ENCODE data around the gene MGAT4B.

MGAT4B gene

DNA sequence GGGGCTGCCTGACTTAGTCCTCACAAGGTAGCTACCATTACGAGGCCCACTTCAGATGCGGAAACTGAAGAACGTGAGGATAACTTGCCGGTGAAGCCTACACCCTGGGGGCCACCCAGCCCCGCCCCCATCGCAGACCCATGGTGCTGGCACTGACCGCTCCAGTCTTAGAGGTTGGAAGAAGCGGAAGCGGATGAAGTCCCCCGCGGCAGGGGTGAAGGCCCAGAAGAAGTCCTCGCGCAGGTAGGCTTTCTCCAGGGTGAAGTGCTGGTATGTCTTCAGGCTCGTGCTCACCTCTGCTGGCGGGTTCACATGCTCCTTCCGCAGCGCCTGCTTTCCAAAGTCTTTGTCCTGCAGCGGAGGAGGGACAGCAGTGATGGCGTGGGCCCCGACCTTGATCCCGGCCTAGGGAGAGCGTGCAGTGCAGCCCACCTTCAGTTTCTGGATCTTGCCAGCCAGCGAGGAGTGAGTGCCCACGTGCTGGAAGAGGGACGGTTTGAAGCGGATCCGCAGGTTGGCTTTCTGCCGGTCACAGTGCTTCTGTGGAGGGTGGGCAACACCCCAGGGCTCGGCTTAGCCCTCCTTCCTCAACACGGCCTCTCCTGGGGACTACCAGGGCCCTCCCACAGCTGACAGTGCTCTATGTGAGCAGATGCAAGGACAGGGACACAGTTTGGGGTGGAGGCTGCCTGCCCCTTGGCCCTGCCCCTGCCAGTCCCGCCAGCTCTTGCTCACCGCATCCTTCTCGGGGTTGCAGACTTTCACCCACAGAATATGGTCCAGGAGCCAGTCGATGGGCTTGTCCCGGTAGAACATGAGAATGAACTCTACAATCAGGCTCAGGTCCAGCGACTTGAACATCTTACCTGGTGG is 7.7 kb downstream of the MGAT4B start:
- no peak for DNase-seq
- 98% methylated on average over 33 of the region's 36 CpGs for WGBS (ENCODE audit: insufficient coverage)
- POLR2A ChIA-PET, result interaction anchor here (0.7 kb wide), 1 partner anchor 26 kb away, joined by 3 read pairs; no protein-coding TSS in a partner anchor
- Histone ChIP-seq H3K36me3 (ENCODE audit: control insufficient read depth in 4 of 4, insufficient read depth in 4 of 4, low read length in 3 of 4) (peaks cover 11 to 49% (median 38%) of the 10 kb centered on the region in 4 experiments), H3K4me1 (ENCODE audit: control extremely low read depth in 1 of 4, control insufficient read depth in 4 of 4, insufficient read depth in 4 of 4, low read length in 3 of 4) (peaks cover 5 to 55% (median 50%) of the 10 kb centered on the region in 4 experiments), H3K4me3 (ENCODE audit: control insufficient read depth in 1 of 7, extremely low read depth in 1 of 7, insufficient read depth in 4 of 7, low read depth in 2 of 7, low read length in 6 of 7) (no peak overlapping the region), H3K27ac (ENCODE audit: insufficient read depth in 1 of 2, low read depth in 1 of 2, low read length in 2 of 2, poor library complexity in 1 of 2, severe bottlenecking in 2 of 2) (no peak overlapping the region), H3K27me3 (replicated peaks in 2 of 5; ENCODE audit: control insufficient read depth in 4 of 5, insufficient read depth in 5 of 5, low read length in 4 of 5) (no peaks in the 10 kb centered on the region), H3K9me3 (ENCODE audit: control extremely low read depth in 1 of 5, control insufficient read depth in 4 of 5, insufficient read depth in 2 of 5, low read depth in 1 of 5, low read length in 4 of 5) (no peaks in the 10 kb centered on the region)
- CTCF ChIA-PET, result interaction anchor here (1.1 to 8.3 kb wide), 7 partner anchors 11 to 62 kb away, joined by 3 to 211 read pairs (median 5); no protein-coding TSS in a partner anchor

DNA sequence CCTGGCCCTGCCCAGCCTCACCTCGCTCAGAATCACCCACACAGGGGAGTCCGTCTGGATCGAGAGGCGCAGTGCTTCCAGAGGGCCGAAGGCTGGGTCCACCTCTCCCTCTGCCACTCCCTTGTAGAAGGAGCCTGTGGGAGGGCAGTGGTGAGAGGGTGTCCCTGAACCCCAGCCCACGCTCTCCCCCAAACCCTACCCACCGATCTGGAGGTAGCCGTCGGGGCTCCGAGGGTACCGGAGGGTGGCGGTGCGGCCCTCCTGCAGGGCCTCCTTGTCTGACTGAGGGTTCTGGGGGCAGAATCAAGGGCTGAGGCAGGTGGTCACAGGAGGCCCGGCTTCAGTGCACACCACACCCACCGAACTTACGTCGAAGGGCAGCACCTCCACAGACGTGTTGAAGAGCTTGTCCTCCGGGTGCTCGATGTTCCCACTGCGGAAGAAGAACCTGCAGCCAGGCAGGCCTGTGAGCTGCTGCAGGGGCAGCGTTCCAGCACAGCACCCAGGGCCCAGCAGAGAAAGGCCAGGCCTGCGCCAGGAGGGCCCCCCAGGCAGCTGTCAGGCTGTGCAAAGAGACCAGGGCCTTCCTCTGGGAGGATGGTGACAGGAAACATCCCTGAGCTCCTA is 8.4 kb downstream of the MGAT4B start:
- Histone ChIP-seq H3K9me3 (ENCODE audit: control extremely low read depth in 1 of 5, control insufficient read depth in 4 of 5, insufficient read depth in 2 of 5, low read depth in 1 of 5, low read length in 4 of 5) (no peaks in the 10 kb centered on the region), H3K4me3 (ENCODE audit: control insufficient read depth in 1 of 7, extremely low read depth in 1 of 7, insufficient read depth in 4 of 7, low read depth in 2 of 7, low read length in 6 of 7) (no peak overlapping the region), H3K4me1 (ENCODE audit: control extremely low read depth in 1 of 4, control insufficient read depth in 4 of 4, insufficient read depth in 4 of 4, low read length in 3 of 4) (peaks cover 5 to 55% (median 50%) of the 10 kb centered on the region in 4 experiments), H3K27ac (ENCODE audit: insufficient read depth in 1 of 2, low read depth in 1 of 2, low read length in 2 of 2, poor library complexity in 1 of 2, severe bottlenecking in 2 of 2) (no peak overlapping the region), H3K27me3 (replicated peaks in 2 of 5; ENCODE audit: control insufficient read depth in 4 of 5, insufficient read depth in 5 of 5, low read length in 4 of 5) (no peaks in the 10 kb centered on the region), H3K36me3 (ENCODE audit: control insufficient read depth in 4 of 4, insufficient read depth in 4 of 4, low read length in 3 of 4) (peaks cover 11 to 49% (median 38%) of the 10 kb centered on the region in 4 experiments)
- POLR2A ChIA-PET, result interaction anchor here (0.7 kb wide), 1 partner anchor 27 kb away, joined by 3 read pairs; no protein-coding TSS in a partner anchor
- DNase-seq, result no peak
- WGBS (ENCODE audit: insufficient coverage), result 95% methylated on average over 18 of the region's 23 CpGs
- CTCF ChIA-PET, result interaction anchor here (1.0 to 8.3 kb wide), 9 partner anchors 10 to 159 kb away, joined by 3 to 211 read pairs (median 3); no protein-coding TSS in a partner anchor

DNA sequence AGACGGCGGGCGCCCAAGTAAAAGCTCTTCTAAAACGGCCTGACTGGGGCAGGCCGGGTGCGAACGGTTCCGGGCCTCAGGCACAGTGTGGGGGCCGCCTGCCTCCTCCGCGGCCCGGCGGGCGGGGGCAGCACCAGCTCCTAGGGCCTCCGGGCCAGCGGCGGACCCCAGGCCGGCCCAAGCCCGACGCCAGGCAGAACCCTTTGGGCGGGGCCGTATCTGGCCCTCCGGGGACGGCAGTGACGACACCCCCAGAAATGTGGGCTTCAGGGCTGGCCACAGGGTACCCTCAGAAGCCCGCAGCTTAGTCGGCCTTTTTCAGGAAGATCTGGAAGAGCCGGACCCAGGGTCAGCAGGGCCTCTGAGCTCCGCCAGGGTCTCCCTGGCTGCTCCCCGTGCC is 8.9 kb downstream of the MGAT4B start:
- H3K4me1 ChIP-seq (ENCODE audit: control extremely low read depth in 1 of 4, control insufficient read depth in 4 of 4, insufficient read depth in 4 of 4, low read length in 3 of 4), result peaks cover 5 to 55% (median 50%) of the 10 kb centered on the region in 4 experiments

DNA sequence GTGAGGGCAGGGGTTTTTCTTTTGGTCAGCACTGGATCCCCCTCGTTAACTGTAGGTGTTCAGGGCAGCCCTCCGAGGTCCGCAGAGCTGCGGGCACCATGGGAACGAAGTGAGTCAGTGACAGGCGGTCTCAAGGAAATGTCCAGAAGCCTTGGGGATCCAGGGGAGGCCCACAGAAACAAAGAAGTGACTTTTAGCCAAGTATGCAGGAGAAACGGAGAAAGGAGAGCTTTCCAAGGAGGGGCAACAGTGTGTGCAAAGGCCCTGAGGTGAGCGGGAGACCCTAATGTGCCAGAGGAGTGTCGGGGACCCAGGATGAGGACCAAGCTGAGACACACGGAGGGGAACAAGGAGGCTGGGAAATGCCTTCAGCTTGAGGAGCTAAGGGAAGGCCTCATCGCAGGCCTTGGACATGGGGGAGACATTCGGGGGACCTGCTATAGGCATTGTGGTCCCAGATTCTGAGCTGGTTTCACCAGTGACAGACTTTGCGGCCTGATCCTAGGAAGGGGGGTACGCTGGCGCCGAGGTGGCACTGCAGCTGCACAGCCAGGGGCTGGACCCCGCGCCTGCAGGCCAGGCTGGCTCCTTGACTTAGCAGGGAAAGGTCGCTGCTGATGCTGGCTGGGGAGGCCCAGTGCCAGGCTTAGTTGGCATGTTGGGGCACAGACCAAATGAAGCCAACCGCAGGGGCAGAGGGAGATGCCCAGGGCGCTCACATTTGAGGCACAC is 9.6 kb downstream of the MGAT4B start:
- CTCF ChIA-PET, result interaction anchor here (0.8 to 8.3 kb wide), 16 partner anchors 9 to 157 kb away, joined by 3 to 211 read pairs (median 4); no protein-coding TSS in a partner anchor
- Histone ChIP-seq H3K4me1 (ENCODE audit: control extremely low read depth in 1 of 4, control insufficient read depth in 4 of 4, insufficient read depth in 4 of 4, low read length in 3 of 4) (peaks cover 5 to 55% (median 50%) of the 10 kb centered on the region in 4 experiments), H3K27me3 (replicated peaks in 2 of 5; ENCODE audit: control insufficient read depth in 4 of 5, insufficient read depth in 5 of 5, low read length in 4 of 5) (no peaks in the 10 kb centered on the region), H3K9me3 (ENCODE audit: control extremely low read depth in 1 of 5, control insufficient read depth in 4 of 5, insufficient read depth in 2 of 5, low read depth in 1 of 5, low read length in 4 of 5) (no peaks in the 10 kb centered on the region), H3K4me3 (ENCODE audit: control insufficient read depth in 1 of 7, extremely low read depth in 1 of 7, insufficient read depth in 4 of 7, low read depth in 2 of 7, low read length in 6 of 7) (peak overlapping the region in 5 of 7 experiments; percentile 61 to 76 (median 72)), H3K27ac (ENCODE audit: insufficient read depth in 1 of 2, low read depth in 1 of 2, low read length in 2 of 2, poor library complexity in 1 of 2, severe bottlenecking in 2 of 2) (peak overlapping the region in 1 of 2 experiments; percentile 34), H3K36me3 (ENCODE audit: control insufficient read depth in 4 of 4, insufficient read depth in 4 of 4, low read length in 3 of 4) (peaks cover 11 to 45% (median 36%) of the 10 kb centered on the region in 4 experiments)
- 95% methylated on average over 21 of the region's 21 CpGs for WGBS (ENCODE audit: insufficient coverage)
- POLR2A ChIA-PET, result interaction anchor here (0.7 to 1.1 kb wide), 3 partner anchors 9 to 40 kb away, joined by 3 read pairs; no protein-coding TSS in a partner anchor
- no peak for DNase-seq

More for the DNA sequence above, 8.9 kb downstream of the MGAT4B start:
- 96% methylated on average over 26 of the region's 30 CpGs for WGBS (ENCODE audit: insufficient coverage)
- H3K9me3 ChIP-seq (ENCODE audit: control extremely low read depth in 1 of 5, control insufficient read depth in 4 of 5, insufficient read depth in 2 of 5, low read depth in 1 of 5, low read length in 4 of 5), result no peaks in the 10 kb centered on the region
- H3K4me3 ChIP-seq (ENCODE audit: control insufficient read depth in 1 of 7, extremely low read depth in 1 of 7, insufficient read depth in 4 of 7, low read depth in 2 of 7, low read length in 6 of 7), result no peak overlapping the region
- H3K27ac ChIP-seq (ENCODE audit: insufficient read depth in 1 of 2, low read depth in 1 of 2, low read length in 2 of 2, poor library complexity in 1 of 2, severe bottlenecking in 2 of 2), result no peak overlapping the region
- ChIA-PET POLR2A (interaction anchor here (1.1 kb wide), 1 partner anchor 39 kb away, joined by 3 read pairs; no protein-coding TSS in a partner anchor), CTCF (interaction anchor here (1.0 to 8.3 kb wide), 13 partner anchors 10 to 158 kb away, joined by 3 to 211 read pairs (median 4); no protein-coding TSS in a partner anchor)
- no peak for DNase-seq
- H3K36me3 ChIP-seq (ENCODE audit: control insufficient read depth in 4 of 4, insufficient read depth in 4 of 4, low read length in 3 of 4), result peaks cover 11 to 47% (median 38%) of the 10 kb centered on the region in 4 experiments
- H3K27me3 ChIP-seq (replicated peaks in 2 of 5; ENCODE audit: control insufficient read depth in 4 of 5, insufficient read depth in 5 of 5, low read length in 4 of 5), result no peaks in the 10 kb centered on the region

DNA sequence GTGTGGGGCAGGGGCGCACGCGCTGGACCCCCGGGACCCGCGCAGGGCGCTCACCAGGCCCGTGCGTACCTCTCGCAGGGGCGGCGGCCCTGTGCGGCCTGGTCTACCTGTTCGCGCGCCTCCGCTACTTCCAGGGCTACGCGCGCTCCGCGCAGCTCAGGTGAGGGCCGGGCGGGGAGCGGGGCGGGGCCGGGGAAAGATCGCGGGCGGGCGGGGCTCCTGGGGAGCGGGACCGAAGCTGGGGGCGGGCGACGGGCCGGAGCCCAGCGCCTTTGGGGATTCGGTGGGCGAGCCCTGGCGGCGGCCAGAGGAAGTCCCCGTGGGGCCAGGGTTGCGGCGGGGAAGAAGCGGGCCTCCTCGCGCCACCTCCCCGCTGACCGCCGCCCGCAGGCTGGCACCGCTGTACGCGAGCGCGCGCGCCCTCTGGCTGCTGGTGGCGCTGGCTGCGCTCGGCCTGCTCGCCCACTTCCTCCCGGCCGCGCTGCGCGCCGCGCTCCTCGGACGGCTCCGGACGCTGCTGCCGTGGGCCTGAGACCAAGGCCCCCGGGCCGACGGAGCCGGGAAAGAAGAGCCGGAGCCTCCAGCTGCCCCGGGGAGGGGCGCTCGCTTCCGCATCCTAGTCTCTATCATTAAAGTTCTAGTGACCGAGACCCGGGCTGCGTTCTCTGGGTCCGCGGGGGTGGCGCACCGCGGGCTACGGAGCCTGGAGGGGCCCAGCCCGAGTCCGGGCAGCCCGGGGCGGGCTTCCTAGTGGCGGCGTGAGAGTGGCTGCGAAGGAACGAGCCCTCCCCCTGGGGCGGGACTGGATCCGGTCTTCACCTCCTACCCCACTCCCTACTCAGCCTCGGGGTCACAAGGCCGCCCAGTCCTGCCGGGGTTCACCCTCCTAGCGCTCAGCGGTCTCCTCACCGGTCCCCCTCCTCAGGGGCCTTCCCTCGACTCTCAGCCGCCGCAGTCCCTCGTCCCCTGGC is 10.5 kb downstream of the MGAT4B start:
- peak; percentile 69 to 89 (median 76) for DNase-seq
- Histone ChIP-seq H3K27ac (ENCODE audit: insufficient read depth in 1 of 2, low read depth in 1 of 2, low read length in 2 of 2, poor library complexity in 1 of 2, severe bottlenecking in 2 of 2) (peak overlapping the region in 1 of 2 experiments; percentile 34), H3K27me3 (replicated peaks in 2 of 5; ENCODE audit: control insufficient read depth in 4 of 5, insufficient read depth in 5 of 5, low read length in 4 of 5) (no peaks in the 10 kb centered on the region), H3K4me1 (ENCODE audit: control extremely low read depth in 1 of 4, control insufficient read depth in 4 of 4, insufficient read depth in 4 of 4, low read length in 3 of 4) (peaks cover 5 to 56% (median 54%) of the 10 kb centered on the region in 4 experiments), H3K36me3 (ENCODE audit: control insufficient read depth in 4 of 4, insufficient read depth in 4 of 4, low read length in 3 of 4) (peaks cover 11 to 42% (median 35%) of the 10 kb centered on the region in 4 experiments), H3K9me3 (ENCODE audit: control extremely low read depth in 1 of 5, control insufficient read depth in 4 of 5, insufficient read depth in 2 of 5, low read depth in 1 of 5, low read length in 4 of 5) (no peaks in the 10 kb centered on the region), H3K4me3 (ENCODE audit: control insufficient read depth in 1 of 7, extremely low read depth in 1 of 7, insufficient read depth in 4 of 7, low read depth in 2 of 7, low read length in 6 of 7) (peak overlapping the region; percentile 28 to 76 (median 66))
- ChIA-PET CTCF (interaction anchor here (1.0 to 8.3 kb wide), 13 partner anchors 10 to 127 kb away, joined by 3 to 211 read pairs (median 4); no protein-coding TSS in a partner anchor), POLR2A (interaction anchor here (0.6 to 4.1 kb wide), 5 partner anchors 15 to 40 kb away, joined by 3 to 16 read pairs (median 3); partner anchors contain the start of gene SQSTM1)
- WGBS (ENCODE audit: insufficient coverage), result 3% methylated on average over 73 of the region's 113 CpGs
